H1 (cell line): Measurements from ENCODE around the gene MDFI. TPM values are rescaled to one million over a fixed set of nuclear protein-coding genes. Genes with fewer than 3 reads are reported as not detected.

ENCODE experiments used
- CTCF ChIA-PET: fragments of 300-600 bp; sonication (Branson Sonifier 250); formaldehyde crosslinking; loops from one replicate; lab custom pipeline; 2021; ENCODE audit not compliant: partially characterized antibody; lab: Charles Lee
- POLR2A ChIA-PET: fragments of 300-600 bp; sonication (Branson Sonifier 250); formaldehyde crosslinking; loops from one replicate; lab custom pipeline; 2021; ENCODE audit warnings: inconsistent platforms; ENCODE audit not compliant: partially characterized antibody; lab: Charles Lee
- DNase-seq, 2 experiments: peaks; one replicate each; pipeline versions ENCODE4 v3.0.0 to v3.0.0-alpha.2; 2010 to 2022; ENCODE audit warnings: low spot score in 2 of 2, low read depth in 1 of 2, mixed read lengths in 1 of 2
- FAIRE-seq: peaks from 2 replicates; lab custom pipeline; 2011; peaks lifted over from hg19 to GRCh38; lab: Jason Lieb, UNC
- H2AFZ ChIP-seq: 2 replicates; pipeline ENCODE4 v1.8.1; 2012; ENCODE audit warnings: low read length, inconsistent platforms
- H2AK5ac ChIP-seq: 2 replicates; pipeline ENCODE4 v1.6.1; 2013; ENCODE audit warnings: low read depth, low read length
- H2BK120ac ChIP-seq: replicated peaks from 2 replicates; pipeline ENCODE3; 2013; ENCODE audit warnings: low read depth, low read length, inconsistent platforms
- H2BK12ac ChIP-seq: 2 replicates; pipeline ENCODE4 v1.6.1; 2013; ENCODE audit warnings: low read depth, low read length
- H2BK15ac ChIP-seq: 2 replicates; pipeline ENCODE4 v1.6.1; 2013; ENCODE audit warnings: low read length
- H2BK20ac ChIP-seq: 2 replicates; pipeline ENCODE4 v1.6.1; 2013; ENCODE audit warnings: low read length
- H2BK5ac ChIP-seq: 2 replicates; pipeline ENCODE4 v1.6.1; 2013; ENCODE audit warnings: low read depth, low read length
- H3K14ac ChIP-seq: 2 replicates; pipeline ENCODE4 v1.6.1; 2013; ENCODE audit warnings: inconsistent platforms; ENCODE audit not compliant: insufficient read length
- H3K18ac ChIP-seq: 2 replicates; pipeline ENCODE4 v1.6.1; 2013; ENCODE audit warnings: low read length; ENCODE audit errors: extremely low read depth
- H3K23ac ChIP-seq: 2 replicates; pipeline ENCODE4 v1.6.1; 2013; ENCODE audit warnings: inconsistent platforms; ENCODE audit not compliant: insufficient read length
- H3K23me2 ChIP-seq: 2 replicates; pipeline ENCODE4 v1.6.1; 2013; ENCODE audit warnings: low read depth, low read length
- H3K27ac ChIP-seq: 2 replicates; pipeline ENCODE4 v1.6.1; 2011; ENCODE audit warnings: low read depth, low read length, inconsistent platforms
- H3K27me3 ChIP-seq, 4 experiments: replicated peaks in 1 of 4; 1 replicate in 1 of 4; 2 replicates in 3 of 4; pipeline versions ENCODE4 v1.6.1 to v1.8.1; 2011 to 2013; ENCODE audit warnings: low read length in 3 of 4, mild to moderate bottlenecking in 3 of 4, inconsistent platforms in 2 of 4, mixed read lengths in 2 of 4, moderate library complexity in 1 of 4; ENCODE audit not compliant: control insufficient read depth in 3 of 4, insufficient read depth in 3 of 4; ENCODE audit errors: extremely low read depth in 1 of 4
- H3K36me3 ChIP-seq, 4 experiments: 2 replicates each; pipeline versions ENCODE4 v1.6.1 to v1.8.1; 2011 to 2013; ENCODE audit warnings: mild to moderate bottlenecking in 4 of 4, low read length in 3 of 4, moderate library complexity in 2 of 4, control low read depth in 1 of 4, inconsistent platforms in 1 of 4; ENCODE audit not compliant: insufficient read depth in 4 of 4, control insufficient read depth in 2 of 4
- H3K4ac ChIP-seq: replicated peaks from 2 replicates; pipeline ENCODE3; 2013; ENCODE audit warnings: low read length, low read depth, mixed read lengths, inconsistent platforms; ENCODE audit not compliant: insufficient read length
- H3K4me1 ChIP-seq, 4 experiments: replicated peaks in 1 of 4; 1 replicate in 1 of 4; 2 replicates in 3 of 4; pipeline versions ENCODE4 v1.6.1 to v1.8.1; 2011 to 2013; ENCODE audit warnings: low read length in 3 of 4, inconsistent platforms in 2 of 4, mixed read lengths in 1 of 4; ENCODE audit not compliant: insufficient read depth in 4 of 4, control insufficient read depth in 3 of 4
- H3K4me2 ChIP-seq, 2 experiments: 2 replicates each; pipeline versions ENCODE4 v1.6.1 to v1.8.1; 2011 to 2013; ENCODE audit warnings: low read depth in 2 of 2, low read length in 2 of 2, control low read depth in 1 of 2, inconsistent platforms in 1 of 2, mild to moderate bottlenecking in 1 of 2; ENCODE audit not compliant: insufficient read depth in 1 of 2
- H3K4me3 ChIP-seq, 4 experiments: fragments of 200-600, 300-600 bp in 1 of 4; sonication (generic), shearing (Covaris generic), sonication (Bioruptor Twin) in 1 of 4; 2 replicates each; pipeline versions ENCODE4 v1.5.1 to v1.8.1; 2011 to 2016; ENCODE audit warnings: low read length in 4 of 4, low read depth in 3 of 4, control low read depth in 2 of 4, inconsistent platforms in 2 of 4, mild to moderate bottlenecking in 2 of 4, mixed read lengths in 1 of 4, moderate library complexity in 1 of 4; ENCODE audit not compliant: insufficient read depth in 2 of 4; ENCODE audit errors: extremely low read depth in 1 of 4
- H3K56ac ChIP-seq: replicated peaks from 2 replicates; pipeline ENCODE3; 2013; ENCODE audit warnings: low read depth, mild to moderate bottlenecking, mixed read lengths, low read length, inconsistent platforms; ENCODE audit not compliant: insufficient read length
- H3K79me1 ChIP-seq: 2 replicates; pipeline ENCODE4 v1.6.1; 2013; ENCODE audit warnings: low read depth, low read length, control low read depth
- H3K79me2 ChIP-seq, 2 experiments: 2 replicates each; pipeline versions ENCODE4 v1.6.1 to v1.8.1; 2012 to 2013; ENCODE audit warnings: low read length in 2 of 2, mild to moderate bottlenecking in 2 of 2, inconsistent platforms in 1 of 2; ENCODE audit not compliant: insufficient read depth in 2 of 2, control insufficient read depth in 1 of 2
- H3K9ac ChIP-seq, 4 experiments: replicated peaks in 1 of 4; 1 replicate in 1 of 4; 2 replicates in 3 of 4; pipeline versions ENCODE4 v1.6.1 to v1.8.1; 2011 to 2013; ENCODE audit warnings: low read depth in 3 of 4, low read length in 3 of 4, control low read depth in 2 of 4, mild to moderate bottlenecking in 2 of 4, moderate library complexity in 2 of 4, inconsistent platforms in 1 of 4; ENCODE audit errors: extremely low read depth in 1 of 4
- H3K9me3 ChIP-seq, 2 experiments: 2 replicates each; pipeline versions ENCODE4 v1.6.1 to v1.8.1; 2012 to 2013; ENCODE audit warnings: mild to moderate bottlenecking in 2 of 2, moderate library complexity in 2 of 2, control low read depth in 1 of 2, inconsistent platforms in 1 of 2, low read depth in 1 of 2, low read length in 1 of 2, mixed read lengths in 1 of 2; ENCODE audit not compliant: insufficient read depth in 2 of 2
- H4K20me1 ChIP-seq, 2 experiments: replicated peaks in 1 of 2; 2 replicates each; pipeline versions ENCODE3 to v1.8.1; 2011 to 2013; ENCODE audit warnings: inconsistent platforms in 2 of 2, low read length in 2 of 2, mild to moderate bottlenecking in 1 of 2; ENCODE audit not compliant: insufficient read depth in 2 of 2, control insufficient read depth in 1 of 2
- H4K5ac ChIP-seq: 2 replicates; pipeline ENCODE4 v1.6.1; 2013; ENCODE audit warnings: low read length, low read depth, mixed read lengths, inconsistent platforms; ENCODE audit not compliant: insufficient read length
- H4K8ac ChIP-seq: 2 replicates; pipeline ENCODE4 v1.8.0; 2013; ENCODE audit warnings: mild to moderate bottlenecking, moderate library complexity, low read length, inconsistent platforms; ENCODE audit not compliant: insufficient read depth; ENCODE audit errors: extremely low read depth
- H4K91ac ChIP-seq: replicated peaks from 2 replicates; pipeline ENCODE3; 2013; ENCODE audit warnings: low read length, mixed read lengths, inconsistent platforms; ENCODE audit not compliant: insufficient read length
- WGBS, 2 experiments: shearing (Covaris generic) in 1 of 2; methylation state at CpG; one replicate each; pipeline versions ENCODE4 v1.1.6 to v1.1.7; 2013 to 2015; ENCODE audit warnings: low lambda C conversion rate in 2 of 2, mixed read lengths in 2 of 2, inconsistent platforms in 1 of 2, low coverage in 1 of 2, missing lambda C conversion rate in 1 of 2; ENCODE audit not compliant: insufficient replicate concordance in 2 of 2, insufficient coverage in 1 of 2, insufficient read length in 1 of 2; ENCODE audit errors: extremely low coverage in 1 of 2, missing lambda C conversion rate in 1 of 2; 5-methylcytosine and 5-hydroxymethylcytosine counted together
- polyA plus RNA-seq, 7 experiments: library from polyadenylated mRNA; depleted of rRNA in 3 of 7; stranded (reverse) in 5 of 7; unstranded in 2 of 7; fragments of >200 nt in 5 of 7; fragments of 200-250 nt in 2 of 7; gene quantifications; 1 replicate in 5 of 7; 2 replicates in 1 of 7; 4 replicates in 1 of 7; pipeline versions ENCODE4 v1.2.1 to v1.2.3, GENCODE V29; 2011 to 2013; ENCODE audit warnings: missing spikeins in 2 of 7, mixed read lengths in 2 of 7
- total RNA-seq: library from RNA; stranded (reverse); fragmentation: NEBNext Ultra II Directional; extraction: Animal tissue kit (Norgen Biotek cat#: 25700); gene quantifications from 2 replicates; pipeline ENCODE4 v1.2.1, GENCODE V29; 2021

Gene MDFI
- total and polyA plus RNA-seq, 2 of the 8 experiments (the other 6 are each of a cell fraction or from before 2014, with no cell fraction given), result 41.0 to 65.6 TPM

DNA sequence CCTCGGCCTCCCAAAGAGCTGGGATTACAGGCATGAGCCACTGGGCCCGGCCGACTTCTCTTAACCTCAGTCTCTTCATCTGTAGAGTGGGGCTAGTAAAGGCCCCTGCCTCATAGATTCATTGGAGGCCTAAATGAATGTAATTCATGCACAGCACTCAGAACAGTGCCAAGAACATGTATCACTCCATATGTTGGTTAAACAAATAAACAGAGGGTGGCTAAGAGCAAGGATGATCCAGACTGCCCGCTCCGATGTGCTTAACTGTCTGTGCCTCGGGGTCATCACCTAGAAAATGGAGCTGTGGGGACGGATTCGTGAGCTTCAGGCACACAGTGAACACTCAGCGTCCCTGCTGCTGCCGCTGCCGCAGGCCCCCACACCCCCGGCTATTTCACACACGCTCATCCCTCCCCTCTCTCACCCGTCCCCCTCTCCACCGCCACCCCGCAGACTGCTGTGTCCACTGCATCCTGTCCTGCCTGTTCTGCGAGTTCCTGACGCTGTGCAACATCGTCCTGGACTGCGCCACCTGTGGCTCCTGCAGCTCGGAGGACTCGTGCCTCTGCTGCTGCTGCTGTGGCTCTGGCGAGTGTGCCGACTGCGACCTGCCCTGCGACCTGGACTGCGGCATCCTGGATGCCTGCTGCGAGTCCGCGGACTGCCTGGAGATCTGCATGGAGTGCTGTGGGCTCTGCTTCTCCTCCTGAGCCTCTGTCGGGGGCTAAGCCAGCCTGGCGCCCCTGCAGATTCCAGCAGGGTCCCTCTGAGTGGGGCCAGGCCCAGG is 14.8 kb downstream of the MDFI start:
- Histone ChIP-seq H3K27me3 (no peaks in the 10 kb centered on the region; a peak in 1 of 7 replicates), H3K36me3 (peaks cover 0 to 5% (median 2%) of the 10 kb centered on the region in 4 experiments; a peak in 4 of 8 replicates), H3K18ac (no peak overlapping the region), H3K23ac (no peak overlapping the region), H2AFZ (no peak overlapping the region), H3K14ac (no peak overlapping the region), H3K9me3 (no peaks in the 10 kb centered on the region), H3K27ac (no peak overlapping the region; the same call in 1 of the 2 replicates), H2BK12ac (no peak overlapping the region), H3K4me3 (no peak overlapping the region), H3K4ac (no peak overlapping the region), H4K20me1 (no peaks in the 10 kb centered on the region), H2BK15ac (no peak overlapping the region), H4K8ac (no peak overlapping the region), H3K56ac (no peak overlapping the region), H4K5ac (no peak overlapping the region), H4K91ac (no peak overlapping the region), H2BK120ac (no peak overlapping the region), H2BK20ac (no peak overlapping the region), H3K4me1 (peaks cover 0 to 9% (median 4%) of the 10 kb centered on the region in 4 experiments; a peak in 4 of 7 replicates), H2AK5ac (no peak overlapping the region), H3K23me2 (0 out of 2 replicates have a peak, but pooled peaks cover 2% of the 10 kb centered on the region), H3K4me2 (no peak overlapping the region), H3K79me1 (no peaks in the 10 kb centered on the region), H2BK5ac (no peak overlapping the region), H3K79me2 (no peaks in the 10 kb centered on the region), H3K9ac (no peak overlapping the region)
- FAIRE-seq, result no peak
- WGBS, 2 experiments, result 89% methylated on average over 27 of the region's 32 CpGs; no CpG with 5 or more reads in 1 of the 2 experiments
- no peak for DNase-seq
- ChIA-PET CTCF (interaction anchor here (0.8 to 2.6 kb wide), 8 partner anchors 9 to 285 kb away, joined by 3 to 13 read pairs (median 4); no protein-coding TSS in a partner anchor), POLR2A (interaction anchor here (1.0 kb wide), 1 partner anchor 15 kb away, joined by 3 read pairs; the partner anchor contains the start of gene MDFI)
